ENCODE data around the gene CD93. TPM values are rescaled to one million over a fixed set of nuclear protein-coding genes. Genes with fewer than 3 reads are reported as not detected.

The CD93 gene
- total RNA-seq, 1 donor from 2014 or later: 0.02 TPM

GRCh38 chr20:23079926-23080325, 6.2 kb downstream of the CD93 start:
- no peak for DNase-seq (ENCODE audit: low read depth)
- Histone ChIP-seq H3K4me1 (ENCODE audit: insufficient read depth, low read length) (no peaks in the 10 kb centered on the region), H3K27me3 (ENCODE audit: insufficient read depth, low read length) (no peaks in the 10 kb centered on the region), H3K4me2 (ENCODE audit: low read length) (no peak overlapping the region), H3K9ac (ENCODE audit: low read length) (no peak overlapping the region), H3K36me3 (ENCODE audit: insufficient read depth, low read length) (no peaks in the 10 kb centered on the region), H4K20me1 (ENCODE audit: insufficient read depth, low read length) (no peaks in the 10 kb centered on the region), H3K4me3 (ENCODE audit: insufficient read depth, low read depth, low read length) (no peak overlapping the region), H3K79me2 (ENCODE audit: insufficient read depth, low read length) (no peaks in the 10 kb centered on the region), H3K27ac (ENCODE audit: low read depth, low read length) (no peak overlapping the region), H3K9me3 (ENCODE audit: insufficient read depth, low read depth, low read length) (no peaks in the 10 kb centered on the region), H2AFZ (ENCODE audit: low read depth, low read length) (no peak overlapping the region)
- H3K4me3 Mint-ChIP-seq (ENCODE audit: unreplicated experiment): no peak overlapping the region
- no peak for FAIRE-seq
- H3K36me3 Mint-ChIP-seq (ENCODE audit: low read depth, unreplicated experiment): no peaks in the 10 kb centered on the region
- H3K27me3 Mint-ChIP-seq (ENCODE audit: low read depth, unreplicated experiment): peaks cover 17% of the 10 kb centered on the region
- H3K9me3 Mint-ChIP-seq (ENCODE audit: unreplicated experiment): peaks cover 1% of the 10 kb centered on the region
- H3K4me1 Mint-ChIP-seq (ENCODE audit: low read depth, unreplicated experiment): no peaks in the 10 kb centered on the region
- no peak overlapping the region for H3K27ac Mint-ChIP-seq (ENCODE audit: unreplicated experiment)
- no peak for TF ChIP-seq EZH2 (IDR thresholded peaks at IDR 0.05; ENCODE audit: insufficient read depth, low read length)
- TF ChIP-seq CTCF (IDR thresholded peaks at IDR 0.05; ENCODE audit: insufficient read depth, low read depth, low read length): no peak

- Histone ChIP-seq H3K9ac (ENCODE audit: low read length) (no peak overlapping the region), H3K4me3 (ENCODE audit: insufficient read depth, low read depth, low read length) (no peak overlapping the region), H3K27me3 (ENCODE audit: insufficient read depth, low read length) (no peaks in the 10 kb centered on the region), H3K36me3 (ENCODE audit: insufficient read depth, low read length) (no peaks in the 10 kb centered on the region), H3K4me2 (ENCODE audit: low read length) (no peak overlapping the region), H3K79me2 (ENCODE audit: insufficient read depth, low read length) (no peaks in the 10 kb centered on the region), H3K27ac (ENCODE audit: low read depth, low read length) (no peak overlapping the region), H4K20me1 (ENCODE audit: insufficient read depth, low read length) (no peaks in the 10 kb centered on the region), H3K9me3 (ENCODE audit: insufficient read depth, low read depth, low read length) (no peaks in the 10 kb centered on the region), H2AFZ (ENCODE audit: low read depth, low read length) (no peak overlapping the region), H3K4me1 (ENCODE audit: insufficient read depth, low read length) (no peaks in the 10 kb centered on the region)
- Mint-ChIP-seq H3K27me3 (ENCODE audit: low read depth, unreplicated experiment) (peaks cover 14% of the 10 kb centered on the region), H3K4me1 (ENCODE audit: low read depth, unreplicated experiment) (no peaks in the 10 kb centered on the region), H3K4me3 (ENCODE audit: unreplicated experiment) (no peak overlapping the region), H3K9me3 (ENCODE audit: unreplicated experiment) (peaks cover 1% of the 10 kb centered on the region), H3K27ac (ENCODE audit: unreplicated experiment) (no peak overlapping the region), H3K36me3 (ENCODE audit: low read depth, unreplicated experiment) (no peaks in the 10 kb centered on the region)
- TF ChIP-seq EZH2 (IDR thresholded peaks at IDR 0.05; ENCODE audit: insufficient read depth, low read length) (no peak), CTCF (IDR thresholded peaks at IDR 0.05; ENCODE audit: insufficient read depth, low read depth, low read length) (no peak)
- FAIRE-seq (no peak), DNase-seq (ENCODE audit: low read depth) (no peak)
Measured at GRCh38 chr20:23079016-23079351, 7.1 kb downstream of the CD93 start.

GRCh38 chr20:23078351-23079015, 7.6 kb downstream of the CD93 start:
- Mint-ChIP-seq H3K4me3 (ENCODE audit: unreplicated experiment) (no peak overlapping the region), H3K36me3 (ENCODE audit: low read depth, unreplicated experiment) (no peaks in the 10 kb centered on the region), H3K9me3 (ENCODE audit: unreplicated experiment) (peaks cover 1% of the 10 kb centered on the region), H3K27me3 (ENCODE audit: low read depth, unreplicated experiment) (peaks cover 14% of the 10 kb centered on the region), H3K27ac (ENCODE audit: unreplicated experiment) (no peak overlapping the region), H3K4me1 (ENCODE audit: low read depth, unreplicated experiment) (no peaks in the 10 kb centered on the region)
- no peak overlapping the region for H3K4me2 ChIP-seq (ENCODE audit: low read length)
- no peaks in the 10 kb centered on the region for H3K4me1 ChIP-seq (ENCODE audit: insufficient read depth, low read length)
- H3K4me3 ChIP-seq (ENCODE audit: insufficient read depth, low read depth, low read length): no peak overlapping the region
- H2AFZ ChIP-seq (ENCODE audit: low read depth, low read length): no peak overlapping the region
- FAIRE-seq (no peak), DNase-seq (ENCODE audit: low read depth) (peak; percentile 49)
- no peak overlapping the region for H3K27ac ChIP-seq (ENCODE audit: low read depth, low read length)
- no peaks in the 10 kb centered on the region for H3K9me3 ChIP-seq (ENCODE audit: insufficient read depth, low read depth, low read length)
- H3K27me3 ChIP-seq (ENCODE audit: insufficient read depth, low read length): no peaks in the 10 kb centered on the region
- TF ChIP-seq CTCF (IDR thresholded peaks at IDR 0.05; ENCODE audit: insufficient read depth, low read depth, low read length): no peak
- TF ChIP-seq EZH2 (IDR thresholded peaks at IDR 0.05; ENCODE audit: insufficient read depth, low read length): no peak
- no peak overlapping the region for H3K9ac ChIP-seq (ENCODE audit: low read length)
- no peaks in the 10 kb centered on the region for H4K20me1 ChIP-seq (ENCODE audit: insufficient read depth, low read length)
- H3K79me2 ChIP-seq (ENCODE audit: insufficient read depth, low read length): no peaks in the 10 kb centered on the region
- no peaks in the 10 kb centered on the region for H3K36me3 ChIP-seq (ENCODE audit: insufficient read depth, low read length)

All from astrocyte (in vitro differentiated cells and primary cell).